Omental fat pad (tissue), 4 donors: ENCODE measurements around the gene SERHL2. TPM values are rescaled to one million over a fixed set of nuclear protein-coding genes. Genes with fewer than 3 reads are reported as not detected.
"Not testable (repeated sequence)": the region's sequence is repeated elsewhere in the genome, so short reads cannot be mapped to it uniquely, and the experiment has no call there.

Experiments used
- ATAC-seq: fragments of 150-250 bp; one replicate; pipeline ENCODE4 v1.9.1; 2016; ENCODE audit warnings: mild to moderate bottlenecking, moderate library complexity; ENCODE audit not compliant: low FRiP score
- DNase-seq: peaks from one replicate; pipeline ENCODE4 v3.0.0-alpha.2; 2019; ENCODE audit warnings: low spot score
- total RNA-seq, 4 donors: library from RNA; depleted of rRNA; stranded (reverse); fragments of >200 nt; gene quantifications; one replicate each; pipeline ENCODE4 v1.1.0, GENCODE V29; 2016
- TF ChIP-seq, protein P1 (sequence below), 3 donors: fragments of 450-650 bp; IDR thresholded peaks; one replicate each; pipeline ENCODE4 v1.5.1; 2016 to 2017; ENCODE audit warnings: antibody characterized with exemption in 3 of 3, mild to moderate bottlenecking in 3 of 3, moderate library complexity in 2 of 3

SERHL2 gene
- total RNA-seq, 4 donors from 2014 or later = 1.8 to 4.1 (median 3.0) TPM

DNA sequence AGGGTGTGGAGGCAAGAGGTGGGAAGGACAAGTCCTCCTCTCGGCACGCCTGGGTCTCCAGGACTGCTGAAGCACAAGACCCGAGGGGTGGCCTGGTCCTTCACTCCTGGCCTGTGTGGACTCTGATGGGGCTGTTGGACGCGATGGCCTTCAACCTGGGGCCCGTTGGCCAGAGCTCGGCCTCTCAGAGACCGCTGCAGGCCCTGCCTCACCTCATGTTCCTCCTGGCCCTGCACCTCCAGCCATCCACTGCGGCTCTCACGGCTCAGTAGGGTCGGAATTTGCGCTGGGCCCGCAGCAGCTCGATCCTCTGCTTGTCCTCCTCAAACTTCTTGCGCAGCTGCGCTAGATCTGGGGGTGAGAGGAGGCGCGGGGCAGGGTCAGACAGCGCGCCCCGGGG is 20.7 kb downstream of the SERHL2 start:
- ATAC-seq, DNase-seq: not testable (repeated sequence)

DNA sequence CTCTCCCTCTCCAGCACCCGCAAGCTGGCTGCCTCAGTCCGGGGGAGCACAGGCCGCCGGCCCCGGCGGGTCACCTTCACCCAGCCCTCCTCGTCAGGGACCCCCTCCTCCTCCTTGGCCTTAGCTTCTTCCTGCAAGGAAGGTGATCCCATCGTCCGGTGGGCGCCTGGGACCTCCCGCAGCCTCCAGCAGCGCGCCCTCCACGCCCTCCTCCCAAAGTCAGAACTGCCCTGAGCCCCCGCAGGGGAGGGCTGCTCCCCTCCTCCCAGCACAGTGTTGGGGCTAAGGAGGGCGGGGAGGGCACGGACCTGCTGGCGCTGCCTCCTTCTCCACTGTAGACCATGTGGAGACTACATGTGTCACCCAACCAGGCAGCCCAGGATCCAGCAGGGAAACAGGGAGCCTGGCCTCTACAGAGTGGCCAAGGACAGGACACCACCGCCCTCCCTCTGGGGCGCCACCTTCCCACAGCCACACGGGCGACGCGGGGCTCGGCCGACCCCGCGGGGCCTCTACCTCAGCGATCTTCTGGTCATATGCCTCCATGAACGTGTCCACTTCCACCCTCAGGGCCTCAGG is 22.3 kb downstream of the SERHL2 start:
- not testable (repeated sequence) for DNase-seq, ATAC-seq

DNA sequence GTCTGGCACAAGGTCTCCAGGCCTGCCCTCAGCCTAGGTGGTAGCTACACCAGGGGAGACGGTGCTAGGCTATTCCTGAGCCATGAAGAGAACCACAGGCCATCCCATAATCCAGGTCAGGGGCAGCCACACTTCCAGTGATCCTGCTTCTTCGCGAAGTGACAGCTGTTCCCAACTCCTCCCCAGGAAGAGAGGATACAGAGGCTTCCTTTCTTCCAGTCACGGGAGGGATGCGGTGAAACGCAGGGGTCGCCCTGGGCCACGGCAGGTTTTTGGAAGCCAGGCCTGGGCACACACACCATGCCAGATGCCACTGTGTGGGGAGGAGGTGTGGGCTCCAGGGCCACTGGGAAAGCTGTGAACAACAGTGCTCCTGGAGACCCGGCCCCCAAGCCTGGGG is 23.4 kb downstream of the SERHL2 start:
- DNase-seq, ATAC-seq: not testable (repeated sequence)

DNA sequence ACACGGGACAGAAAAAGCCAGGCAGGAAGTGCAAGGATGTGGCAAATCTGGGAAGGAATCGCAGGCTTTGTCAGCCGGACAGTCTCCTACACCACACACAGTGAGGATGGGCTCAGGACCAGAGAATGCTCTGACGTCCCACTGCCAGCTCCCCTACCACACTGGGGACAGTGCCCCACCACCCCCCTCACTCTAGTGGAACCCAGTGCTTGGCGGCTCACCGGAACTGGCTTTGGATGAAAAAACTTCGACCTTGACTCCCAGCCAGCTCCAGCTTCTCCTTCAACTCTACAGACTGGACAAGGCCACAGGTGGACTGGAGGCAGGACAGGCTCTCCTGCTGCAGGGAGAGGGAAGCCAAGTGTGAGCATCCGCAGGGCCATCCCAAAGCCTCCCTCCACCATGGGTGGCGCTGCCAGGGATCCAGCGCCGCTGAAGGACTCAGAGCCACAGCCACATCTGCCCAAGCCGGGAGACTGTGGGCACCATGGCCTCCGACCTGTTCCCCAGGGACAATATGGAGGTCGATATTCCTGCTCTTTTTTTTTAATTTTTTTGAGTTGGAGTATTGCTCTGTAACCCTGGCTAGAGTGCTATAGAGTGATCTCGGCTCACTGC is 24.0 kb downstream of the SERHL2 start:
- ATAC-seq = no peak
- TF ChIP-seq, protein P1, sequence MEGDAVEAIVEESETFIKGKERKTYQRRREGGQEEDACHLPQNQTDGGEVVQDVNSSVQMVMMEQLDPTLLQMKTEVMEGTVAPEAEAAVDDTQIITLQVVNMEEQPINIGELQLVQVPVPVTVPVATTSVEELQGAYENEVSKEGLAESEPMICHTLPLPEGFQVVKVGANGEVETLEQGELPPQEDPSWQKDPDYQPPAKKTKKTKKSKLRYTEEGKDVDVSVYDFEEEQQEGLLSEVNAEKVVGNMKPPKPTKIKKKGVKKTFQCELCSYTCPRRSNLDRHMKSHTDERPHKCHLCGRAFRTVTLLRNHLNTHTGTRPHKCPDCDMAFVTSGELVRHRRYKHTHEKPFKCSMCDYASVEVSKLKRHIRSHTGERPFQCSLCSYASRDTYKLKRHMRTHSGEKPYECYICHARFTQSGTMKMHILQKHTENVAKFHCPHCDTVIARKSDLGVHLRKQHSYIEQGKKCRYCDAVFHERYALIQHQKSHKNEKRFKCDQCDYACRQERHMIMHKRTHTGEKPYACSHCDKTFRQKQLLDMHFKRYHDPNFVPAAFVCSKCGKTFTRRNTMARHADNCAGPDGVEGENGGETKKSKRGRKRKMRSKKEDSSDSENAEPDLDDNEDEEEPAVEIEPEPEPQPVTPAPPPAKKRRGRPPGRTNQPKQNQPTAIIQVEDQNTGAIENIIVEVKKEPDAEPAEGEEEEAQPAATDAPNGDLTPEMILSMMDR (IDR thresholded peaks at IDR 0.05) = no peak
- no peak for DNase-seq

DNA sequence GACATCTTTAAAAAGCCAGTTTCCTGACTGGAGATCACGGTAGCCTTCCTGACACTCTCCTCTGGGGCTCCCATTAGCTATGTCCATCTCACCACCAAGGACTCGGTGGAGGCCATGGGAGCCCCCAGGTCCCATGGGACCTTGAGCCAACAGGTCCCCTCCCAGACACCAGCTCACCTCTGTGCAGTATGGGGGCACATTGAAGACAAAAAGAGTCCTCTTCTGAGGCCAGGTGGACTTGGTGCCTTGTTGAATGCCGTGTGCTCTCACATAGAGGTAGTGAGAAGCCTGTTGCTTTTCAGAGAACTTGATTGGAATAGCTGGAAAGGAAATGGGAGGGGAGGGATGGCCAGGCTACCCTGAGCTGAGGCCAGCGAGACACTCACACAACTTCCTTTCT is 26.3 kb downstream of the SERHL2 start:
- not testable (repeated sequence) for ATAC-seq, DNase-seq

DNA sequence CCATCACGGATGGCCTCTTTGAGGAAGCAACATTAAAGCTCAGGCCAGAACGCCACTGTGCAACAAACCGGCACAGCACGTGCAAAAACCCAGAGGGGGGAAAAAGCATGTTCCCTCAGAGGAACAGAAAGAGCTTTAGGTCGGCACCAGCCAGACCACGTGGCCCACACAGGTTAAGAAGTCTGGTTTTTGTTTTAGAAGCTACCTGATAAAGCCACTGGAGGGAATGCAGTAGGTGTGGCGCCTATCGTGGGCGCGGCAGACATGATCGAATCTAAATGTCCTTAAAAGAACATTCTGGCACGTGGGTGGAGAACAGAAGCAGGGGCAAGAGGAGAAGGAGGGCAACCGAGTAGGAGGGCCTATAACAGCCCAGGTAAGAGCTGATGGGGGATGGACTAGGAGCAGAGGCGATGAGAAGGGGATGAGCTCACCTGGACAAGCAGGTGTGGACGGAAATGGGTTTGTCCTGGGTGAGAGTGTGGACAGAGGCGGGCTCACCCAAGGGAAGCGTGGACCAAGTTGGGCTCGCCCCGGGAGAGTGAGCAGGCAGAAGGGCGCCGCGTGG is 27.5 kb downstream of the SERHL2 start:
- ATAC-seq, DNase-seq: not testable (repeated sequence)

DNA sequence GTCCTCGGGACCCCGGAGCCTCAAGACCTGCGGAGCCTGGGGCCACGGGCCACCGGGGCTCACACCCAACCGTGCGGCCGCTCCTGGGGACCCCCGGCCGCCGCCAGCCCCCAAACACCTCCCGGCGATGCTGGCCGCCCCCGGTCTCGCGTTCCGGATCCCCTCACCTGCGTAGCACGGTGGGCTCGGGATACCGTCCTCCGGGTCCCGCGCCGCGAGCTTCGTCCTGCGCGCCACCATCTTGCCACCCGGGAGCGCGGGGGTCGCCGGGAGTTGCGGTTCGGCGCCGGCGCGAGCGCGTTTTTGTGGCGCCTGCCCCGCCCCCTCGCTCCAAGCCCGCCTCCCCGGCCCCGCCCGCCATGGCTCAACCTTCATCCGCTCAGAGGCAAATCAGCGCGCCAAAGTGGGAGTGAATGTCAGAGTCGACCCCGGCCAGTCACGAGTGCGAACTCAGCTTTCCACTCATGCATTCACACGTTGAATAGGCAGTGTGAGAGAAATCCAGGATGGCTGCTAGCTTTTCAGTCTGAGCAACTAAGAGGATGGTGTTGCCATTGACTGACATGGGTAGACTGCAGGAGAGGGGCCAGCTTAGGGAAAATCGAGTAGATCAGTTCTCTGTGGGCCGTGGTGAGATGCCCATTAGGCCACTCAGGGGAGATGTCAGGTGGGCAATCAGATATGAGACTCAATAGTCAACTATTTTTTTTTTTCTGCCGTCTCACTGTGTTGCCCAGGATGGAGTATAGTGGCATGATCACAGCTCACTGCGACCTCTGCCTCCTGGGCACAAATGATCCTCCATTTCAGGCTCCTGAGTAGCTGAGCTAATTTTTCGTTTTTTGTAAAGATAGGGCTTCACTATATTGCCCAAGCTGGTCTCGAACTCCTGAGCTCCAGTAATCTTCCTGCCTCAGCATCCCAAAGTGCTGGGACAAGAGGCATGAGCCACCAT is 28.3 kb downstream of the SERHL2 start:
- DNase-seq (peak; percentile 69), ATAC-seq (peak; percentile 72)
- TF ChIP-seq, protein P1 (IDR thresholded peaks at IDR 0.05) = no peak

DNA sequence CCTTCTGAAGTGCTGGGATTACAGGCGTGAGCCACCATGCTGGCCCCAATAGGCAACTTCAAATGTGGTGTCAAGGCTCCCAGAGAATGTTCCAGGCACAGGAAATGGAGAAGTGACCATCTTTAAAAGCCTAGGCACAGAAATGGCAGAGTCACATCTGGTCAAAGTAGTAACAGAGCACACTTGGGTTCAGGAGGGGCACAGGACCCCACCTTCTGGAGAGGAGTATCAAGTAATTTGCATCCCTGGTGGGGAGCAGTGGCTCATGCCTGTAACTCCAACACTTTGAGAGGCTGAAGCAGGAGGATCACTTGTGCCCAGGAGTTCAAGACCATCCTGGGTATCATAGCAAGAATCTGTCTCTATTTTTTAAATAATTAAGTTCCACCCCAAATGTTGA is 29.2 kb downstream of the SERHL2 start:
- no peak for DNase-seq
- ATAC-seq = no peak
- TF ChIP-seq, protein P1 (IDR thresholded peaks at IDR 0.05) = no peak

DNA sequence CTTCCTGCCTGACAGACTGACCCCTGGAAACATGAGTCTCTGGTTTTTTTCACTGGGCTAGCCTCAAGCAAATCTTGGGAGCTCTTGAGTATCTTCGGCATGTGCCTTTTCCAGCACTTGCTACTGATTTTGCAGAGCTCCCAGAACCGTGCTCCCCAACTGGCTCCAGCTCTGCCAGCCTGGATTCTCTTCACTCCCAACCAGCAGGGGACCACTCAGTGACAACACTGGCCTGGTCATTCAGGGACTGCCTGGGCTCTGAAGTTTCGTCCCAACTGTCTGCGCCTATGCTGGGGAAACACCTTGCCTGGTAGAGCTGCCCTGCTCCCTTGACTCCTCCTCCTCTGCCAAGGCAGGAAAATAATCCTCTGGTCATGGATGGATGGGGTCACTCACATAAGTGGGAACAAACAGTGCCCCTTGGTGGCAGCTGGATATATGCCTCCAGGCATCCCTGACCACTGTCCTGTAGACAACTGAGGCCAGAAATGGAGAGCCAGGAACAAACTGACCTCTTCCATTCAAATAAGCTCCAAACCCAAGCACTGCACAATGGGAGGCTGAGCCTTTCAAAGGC is 30.7 kb downstream of the SERHL2 start:
- TF ChIP-seq, protein P1 (IDR thresholded peaks at IDR 0.05) = no peak
- ATAC-seq (no peak), DNase-seq (no peak)
